GM12801 (cell line): ENCODE measurements around the gene C1orf87.

Experiments
- TF ChIP-seq, protein P1 (sequence below): IDR thresholded peaks from one replicate; pipeline ENCODE4 v1.5.1; 2011; ENCODE audit warnings: control low read depth; ENCODE audit not compliant: insufficient read length; ENCODE audit errors: extremely low read depth

Gene C1orf87

DNA sequence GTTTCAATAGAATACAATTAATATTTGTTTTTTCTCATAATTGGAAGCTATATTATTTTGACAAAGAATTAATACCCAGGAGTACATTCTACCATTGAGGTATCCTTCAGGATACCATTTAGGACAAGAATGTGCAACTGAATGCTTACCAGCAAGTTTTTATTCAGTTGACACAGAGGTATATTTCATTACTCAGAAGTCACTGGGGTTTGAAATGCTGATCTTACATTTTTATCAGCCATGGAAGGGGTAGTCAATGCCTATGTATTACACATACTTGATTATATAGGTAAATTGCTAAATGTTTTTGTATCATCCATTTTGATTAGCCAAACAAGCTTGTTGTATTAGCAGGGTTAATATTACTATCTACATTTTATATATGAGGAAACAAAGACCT, 48.0 kb downstream of the C1orf87 start:
- TF ChIP-seq, protein P1, sequence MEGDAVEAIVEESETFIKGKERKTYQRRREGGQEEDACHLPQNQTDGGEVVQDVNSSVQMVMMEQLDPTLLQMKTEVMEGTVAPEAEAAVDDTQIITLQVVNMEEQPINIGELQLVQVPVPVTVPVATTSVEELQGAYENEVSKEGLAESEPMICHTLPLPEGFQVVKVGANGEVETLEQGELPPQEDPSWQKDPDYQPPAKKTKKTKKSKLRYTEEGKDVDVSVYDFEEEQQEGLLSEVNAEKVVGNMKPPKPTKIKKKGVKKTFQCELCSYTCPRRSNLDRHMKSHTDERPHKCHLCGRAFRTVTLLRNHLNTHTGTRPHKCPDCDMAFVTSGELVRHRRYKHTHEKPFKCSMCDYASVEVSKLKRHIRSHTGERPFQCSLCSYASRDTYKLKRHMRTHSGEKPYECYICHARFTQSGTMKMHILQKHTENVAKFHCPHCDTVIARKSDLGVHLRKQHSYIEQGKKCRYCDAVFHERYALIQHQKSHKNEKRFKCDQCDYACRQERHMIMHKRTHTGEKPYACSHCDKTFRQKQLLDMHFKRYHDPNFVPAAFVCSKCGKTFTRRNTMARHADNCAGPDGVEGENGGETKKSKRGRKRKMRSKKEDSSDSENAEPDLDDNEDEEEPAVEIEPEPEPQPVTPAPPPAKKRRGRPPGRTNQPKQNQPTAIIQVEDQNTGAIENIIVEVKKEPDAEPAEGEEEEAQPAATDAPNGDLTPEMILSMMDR, result no peak

DNA sequence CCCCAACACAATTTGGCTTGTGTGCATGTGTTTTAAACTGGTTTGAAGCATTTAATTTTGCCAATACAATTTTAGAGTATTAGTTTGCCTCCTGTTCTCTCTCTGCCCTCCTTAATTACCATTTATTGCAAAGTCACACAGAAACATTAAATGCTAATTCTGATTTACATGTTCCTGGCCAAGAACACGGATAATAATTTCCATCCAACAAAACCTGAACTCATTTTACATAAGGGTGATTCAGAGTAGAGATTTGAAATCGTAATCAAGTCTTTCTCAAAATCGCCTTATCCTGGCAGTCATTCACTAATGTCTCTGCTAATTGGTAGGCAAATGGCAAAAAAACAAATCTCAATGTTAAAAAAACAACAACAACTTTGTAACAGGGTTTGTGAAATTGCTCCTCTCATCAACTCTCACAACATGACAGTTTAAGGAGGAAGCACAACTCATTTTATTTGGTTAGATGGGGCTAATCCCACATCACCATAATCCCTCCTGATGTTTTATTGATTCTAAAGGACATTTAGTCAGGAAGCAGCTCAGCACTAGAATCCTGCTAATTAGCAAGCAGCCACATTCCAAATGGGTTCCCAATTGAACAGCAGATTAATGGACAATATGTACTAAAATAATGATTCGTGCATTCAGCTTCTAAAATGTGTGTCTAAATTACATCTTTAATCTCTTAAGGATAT, 55.9 kb downstream of the C1orf87 start:
- TF ChIP-seq, protein P1, result no peak

DNA sequence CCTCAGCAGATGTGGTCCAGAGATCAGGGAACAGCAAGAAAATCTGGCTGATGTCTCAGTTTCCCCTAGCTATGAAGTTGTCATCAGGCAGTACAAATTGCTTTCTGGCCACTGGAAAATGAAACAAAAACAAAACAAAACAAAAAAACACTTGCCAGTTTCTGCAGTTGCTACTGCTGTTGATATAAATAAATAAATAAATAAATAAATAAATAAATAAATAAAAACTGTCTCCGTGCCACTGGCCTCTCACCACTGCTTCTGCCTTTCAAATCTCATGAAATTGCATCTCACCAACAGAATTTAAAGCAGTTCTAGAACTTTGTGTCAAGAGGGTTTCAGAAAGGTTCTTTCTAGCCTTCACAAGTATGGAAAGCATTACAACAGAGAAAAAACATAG, 62.9 kb downstream of the C1orf87 start:
- TF ChIP-seq, protein P1, result no peak

DNA sequence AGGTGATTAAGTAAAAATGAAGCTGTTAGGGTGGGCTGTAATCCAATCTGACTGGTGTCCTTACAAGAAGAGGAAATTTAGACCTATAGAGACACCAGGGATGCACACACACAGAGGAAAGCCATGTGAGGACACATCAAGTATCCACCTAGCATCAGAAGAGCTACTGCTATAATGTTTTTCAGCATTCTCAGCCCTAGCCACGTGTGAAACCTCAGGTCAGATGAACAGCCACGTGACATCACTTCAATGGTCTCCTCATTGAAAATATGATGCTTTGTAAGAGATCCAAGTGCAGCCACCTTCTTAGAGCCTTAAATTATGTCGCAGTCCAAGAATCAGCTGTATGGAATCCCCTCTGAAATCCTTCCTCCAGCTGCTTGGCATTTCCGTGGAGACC, 65.1 kb downstream of the C1orf87 start:
- TF ChIP-seq, protein P1, result no peak

DNA sequence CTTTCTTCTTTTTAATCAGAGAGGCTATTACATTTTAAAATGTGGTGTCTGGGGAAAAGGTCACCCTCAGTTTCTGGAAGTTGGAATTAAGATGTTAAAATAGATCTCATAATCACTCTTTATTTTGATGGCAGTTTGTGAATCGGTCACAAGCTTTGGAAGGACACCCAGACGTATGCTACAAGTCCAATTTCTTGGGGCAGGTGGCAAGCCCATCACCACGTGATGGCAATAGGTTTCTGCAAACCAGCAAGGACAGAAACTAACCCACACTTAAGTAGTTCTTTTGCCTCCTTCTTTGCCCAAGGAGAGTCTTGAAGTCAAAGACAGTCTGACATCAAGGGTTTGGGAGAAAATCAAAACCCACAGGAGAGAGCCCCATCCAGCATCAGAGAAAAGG, 72.9 kb downstream of the C1orf87 start:
- TF ChIP-seq, protein P1, result no peak

DNA sequence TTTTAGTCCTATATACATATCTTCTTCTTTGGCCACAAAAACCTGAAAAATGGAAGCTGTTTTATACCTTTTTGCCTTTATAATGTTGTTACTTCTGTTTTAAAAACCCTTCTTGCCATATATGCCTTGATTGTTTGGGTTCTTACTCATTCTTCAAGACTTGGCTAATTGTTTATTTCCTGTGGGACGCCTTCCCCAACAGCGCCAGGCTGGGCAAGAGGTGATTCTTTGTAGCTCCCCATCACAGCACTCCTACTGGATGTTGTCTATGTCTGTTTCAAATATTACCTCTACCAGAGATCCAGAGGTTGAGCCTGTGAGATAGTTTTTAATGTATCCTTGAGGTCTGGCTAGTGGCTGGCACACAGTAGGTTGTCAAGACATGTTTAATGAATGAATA, 73.8 kb downstream of the C1orf87 start:
- TF ChIP-seq, protein P1, result no peak

DNA sequence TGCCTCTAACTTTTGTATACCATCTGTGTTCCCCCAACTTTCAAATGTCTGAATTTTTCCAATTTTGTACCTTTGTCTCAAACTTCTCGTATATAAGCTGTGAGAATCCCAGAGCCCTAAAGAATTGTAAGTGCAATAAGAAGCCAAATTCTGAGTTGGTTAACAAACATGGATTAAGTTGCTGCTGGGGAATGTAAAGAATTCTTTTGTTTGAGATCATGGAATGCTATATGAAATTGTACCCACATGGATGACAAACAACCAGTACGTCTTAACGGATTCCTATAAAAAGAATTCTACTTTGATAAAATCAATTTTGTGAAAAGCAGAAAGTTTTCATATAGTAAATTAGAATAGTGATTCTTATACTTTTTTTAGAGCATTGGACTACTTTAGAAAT, 74.6 kb downstream of the C1orf87 start:
- TF ChIP-seq, protein P1, result no peak
